ENCODE results near the gene TGFA.

TGFA gene

DNA sequence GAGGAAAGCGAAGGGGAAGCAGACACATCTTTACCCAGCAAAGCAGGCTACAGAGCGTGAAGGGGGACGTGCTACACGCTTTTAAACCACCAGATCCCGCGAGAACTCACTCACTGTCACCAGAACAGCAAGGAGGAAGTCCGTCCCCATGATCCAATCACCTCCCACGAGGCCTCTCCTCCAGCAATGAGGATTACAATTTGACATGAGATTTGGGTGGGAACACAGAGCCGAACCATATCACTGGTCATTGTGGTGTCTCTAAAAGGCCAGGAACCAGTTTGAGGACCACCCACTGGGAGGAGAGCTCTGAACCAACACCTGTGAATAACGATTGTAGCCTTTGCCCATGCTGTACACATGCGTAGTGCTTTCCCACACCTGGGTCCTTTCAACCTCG lies 135.1 kb downstream of the TGFA start:
- DNase-seq (ENCODE audit: low read depth): no peak

DNA sequence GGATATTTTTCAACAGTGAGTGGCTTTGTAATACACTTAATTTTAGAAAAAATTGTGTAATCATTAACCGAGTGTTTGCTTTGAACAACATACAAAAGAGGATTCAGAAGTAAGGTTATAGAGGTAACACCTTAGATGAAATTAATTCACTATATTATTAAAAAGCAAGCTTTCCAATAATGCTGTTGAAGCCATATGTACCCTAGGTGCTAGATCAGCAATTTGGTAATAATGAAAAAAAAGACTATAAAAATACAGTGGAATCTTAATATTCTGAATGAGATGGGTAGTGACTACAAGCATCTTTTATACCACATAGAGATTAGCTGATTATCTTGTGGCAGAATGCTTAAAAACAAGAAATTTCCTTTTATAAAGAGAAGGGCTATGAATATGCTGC lies 136.6 kb downstream of the TGFA start:
- no peak for DNase-seq (ENCODE audit: low read depth)

DNA sequence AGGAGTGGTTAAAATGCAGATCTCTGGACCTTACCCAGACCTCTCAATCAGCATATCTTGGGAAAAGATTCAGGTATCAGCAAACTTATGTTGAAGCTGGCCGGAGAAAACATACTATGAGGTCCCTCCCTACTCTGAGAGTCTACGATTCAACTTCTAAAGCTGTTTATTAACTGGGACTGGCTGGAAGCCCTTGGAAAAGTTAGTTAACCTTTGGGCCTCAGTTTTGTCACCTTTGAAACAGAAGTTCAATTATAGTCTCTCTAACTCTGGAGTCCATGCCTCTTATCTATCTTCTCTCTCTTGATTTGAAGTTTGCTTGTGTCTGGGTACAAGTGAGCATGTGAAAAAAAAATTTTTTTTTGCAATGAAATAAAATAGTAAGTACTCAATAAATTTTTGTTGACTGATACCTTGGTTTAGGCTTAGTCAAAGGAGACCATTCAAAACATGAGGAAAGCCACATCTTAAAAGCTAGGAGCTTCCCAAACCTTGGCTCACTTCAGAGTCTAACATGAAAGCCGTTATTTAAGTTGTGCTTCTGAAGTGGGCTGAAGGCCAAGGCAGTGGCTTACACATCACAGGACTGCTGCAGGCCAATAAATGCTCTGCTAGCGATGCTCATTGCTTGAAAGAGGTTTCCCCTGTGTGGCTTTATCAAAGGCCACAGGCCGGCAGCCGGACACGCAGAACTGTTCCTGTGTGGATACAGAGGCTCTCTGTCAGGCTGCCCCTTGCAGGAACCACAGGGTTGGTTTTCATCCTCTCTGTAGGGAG lies 141.1 kb downstream of the TGFA start:
- no peak for DNase-seq (ENCODE audit: low read depth)

DNA sequence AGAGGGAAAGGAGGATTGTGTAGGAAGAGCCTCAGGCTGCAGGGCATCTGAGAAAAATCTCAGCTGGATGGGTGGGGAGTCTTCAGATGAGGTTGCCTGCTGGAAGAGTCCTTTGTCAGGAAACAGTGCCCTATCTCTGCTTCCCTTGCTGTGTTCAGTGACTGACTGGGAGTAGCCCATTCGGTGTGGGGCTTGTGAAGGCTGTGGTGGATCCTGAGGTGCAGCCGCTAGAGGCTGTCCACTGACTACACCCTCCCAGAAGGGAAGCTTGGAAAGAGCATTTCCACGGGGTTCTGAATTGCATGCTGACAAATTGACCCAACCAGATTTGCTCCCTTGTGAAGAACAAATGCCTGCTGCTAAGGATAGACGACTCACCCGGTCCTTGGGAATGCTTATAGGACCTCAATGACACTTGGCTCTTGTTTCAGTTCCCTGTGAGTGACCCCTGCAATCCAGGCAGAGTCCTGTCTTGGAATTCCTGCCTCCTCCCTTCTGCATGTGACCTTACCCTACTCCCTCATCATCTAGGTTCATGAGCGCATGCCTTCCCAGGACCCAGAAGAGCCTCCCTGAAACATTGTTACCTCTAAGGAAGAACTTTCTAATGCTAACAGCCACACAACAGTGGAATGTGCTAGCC lies 142.0 kb downstream of the TGFA start:
- DNase-seq (ENCODE audit: low read depth): no peak

GRCh38 chr2:70403267-70404053 lies 150.2 kb downstream of the TGFA start:
- DNase-seq (ENCODE audit: low read depth): no peak

DNA sequence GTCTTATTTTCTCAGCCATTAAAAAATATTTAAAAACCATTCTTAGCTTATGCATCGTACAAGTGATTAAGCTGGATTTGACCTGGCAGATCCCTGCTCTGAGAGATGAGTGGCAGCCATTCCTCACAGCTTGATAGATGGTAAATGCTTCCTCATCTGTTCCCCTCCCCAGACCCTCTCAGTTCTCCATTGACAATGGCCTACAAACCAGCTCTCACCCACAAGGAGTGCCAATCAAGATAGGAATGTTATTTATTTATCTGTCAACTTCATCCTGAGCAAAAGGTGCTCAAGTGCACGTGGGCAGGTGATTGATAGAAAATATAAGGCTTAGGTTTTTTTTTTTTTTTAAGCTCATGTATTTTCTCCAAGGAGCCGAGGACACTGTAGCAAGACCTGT lies 153.1 kb downstream of the TGFA start:
- DNase-seq (ENCODE audit: low read depth): no peak

GRCh38 chr2:70399046-70399445 lies 154.6 kb downstream of the TGFA start:
- no peak for DNase-seq (ENCODE audit: low read depth)

All from stimulated activated CD8-positive, alpha-beta memory T cell treated with anti-CD3 and anti-CD28 coated beads, Interleukin-12 subunit alpha, Interleukin-12 subunit beta, amount 100 ng/mL, for 1 hour (primary cell).